Right hindlimb (tissue), 1 donor: ENCODE results near the gene ZFYVE19.

Experiments used
- DNase-seq: peaks from one replicate; pipeline ENCODE4 v3.0.0-alpha.2; 2018

The ZFYVE19 gene

DNA sequence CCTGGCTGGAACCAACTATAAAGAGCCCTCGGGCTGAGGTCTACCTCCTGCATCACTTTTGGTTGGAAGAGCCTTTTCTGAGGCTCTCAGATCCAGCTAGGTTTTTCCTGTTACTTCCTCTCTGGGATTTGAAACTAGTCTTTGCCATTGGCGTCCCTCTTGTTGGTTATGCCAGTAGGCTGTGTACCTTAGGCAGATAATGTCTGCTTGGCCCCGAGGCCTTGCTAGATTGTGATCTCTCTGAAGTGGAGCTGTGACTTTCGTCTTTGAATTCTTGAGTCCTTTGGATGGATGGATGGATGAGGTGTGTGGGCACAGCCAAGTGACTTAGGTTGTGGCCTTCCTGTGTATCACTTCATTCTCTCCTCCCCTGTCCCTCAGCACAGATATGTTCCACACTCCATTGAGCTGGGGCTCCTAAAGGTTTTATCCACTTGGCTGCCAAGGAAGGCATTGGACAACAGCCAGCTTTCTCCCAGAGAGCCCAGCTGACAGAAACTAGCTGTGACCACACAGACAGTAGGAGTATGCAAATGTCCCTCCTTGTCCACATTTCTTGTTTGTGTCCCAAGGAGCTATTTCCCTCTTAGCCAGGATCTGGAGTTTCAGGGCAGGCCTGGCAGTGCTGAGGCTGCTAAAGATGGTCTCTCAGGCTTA, 8.3 kb downstream of the ZFYVE19 start:
- DNase-seq, result no peak

- DNase-seq, result no peak
Measured at GRCh38 chr15:40819048-40819447, 12.2 kb downstream of the ZFYVE19 start.

DNA sequence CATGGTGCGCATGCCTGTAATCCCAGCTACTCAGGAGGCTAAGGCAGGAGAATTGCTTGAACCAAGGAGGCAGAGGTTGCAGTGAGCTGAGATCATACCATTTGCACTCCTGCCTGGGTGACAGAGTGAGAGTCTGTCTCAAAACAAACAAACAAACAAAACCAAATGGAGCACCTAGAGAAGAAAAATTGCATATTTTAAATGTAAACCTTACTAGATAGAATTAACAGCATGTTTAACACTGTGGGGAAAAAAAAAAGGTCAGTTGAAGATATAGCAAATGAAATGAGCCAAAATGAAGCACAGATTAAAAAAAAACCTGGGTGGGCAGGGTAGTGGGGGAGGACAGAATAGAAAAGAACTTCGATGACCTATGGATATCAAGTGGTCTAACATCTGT, 14.3 kb downstream of the ZFYVE19 start:
- no peak for DNase-seq

DNA sequence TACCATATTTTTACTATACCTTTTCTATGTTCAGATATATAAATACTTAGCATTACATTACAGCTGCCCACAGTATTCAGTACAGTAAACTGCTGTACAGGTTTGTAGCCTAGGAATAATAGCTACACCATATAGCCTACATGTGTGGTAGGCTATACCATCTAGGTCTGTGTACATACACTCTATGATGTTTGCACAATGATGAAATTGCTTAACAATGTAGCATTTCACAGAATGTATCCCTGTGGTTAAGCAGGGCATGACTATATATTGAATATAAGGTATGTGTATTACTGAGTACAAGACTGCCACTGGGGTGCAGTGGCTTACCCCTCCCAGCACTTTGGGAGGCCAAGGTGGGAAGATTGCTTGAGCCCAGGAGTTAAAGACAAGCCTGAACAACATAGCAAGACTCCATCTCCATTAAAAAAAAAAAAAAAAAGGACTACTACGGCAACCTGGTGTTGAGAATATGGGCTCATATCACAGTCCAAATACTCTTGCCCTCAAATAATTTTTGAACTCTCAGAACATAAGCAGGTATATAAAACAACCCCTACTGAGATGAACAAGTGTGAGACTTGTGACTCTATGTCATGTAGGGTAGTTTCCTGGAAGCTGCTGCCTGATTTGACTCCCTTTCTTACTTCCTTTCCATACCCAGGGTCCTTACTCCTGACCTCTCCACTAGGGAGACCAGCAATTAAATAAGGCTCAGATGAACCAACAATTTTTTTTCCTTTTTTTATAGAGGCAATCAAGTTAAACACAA, 16.9 kb downstream of the ZFYVE19 start:
- DNase-seq, result no peak

DNA sequence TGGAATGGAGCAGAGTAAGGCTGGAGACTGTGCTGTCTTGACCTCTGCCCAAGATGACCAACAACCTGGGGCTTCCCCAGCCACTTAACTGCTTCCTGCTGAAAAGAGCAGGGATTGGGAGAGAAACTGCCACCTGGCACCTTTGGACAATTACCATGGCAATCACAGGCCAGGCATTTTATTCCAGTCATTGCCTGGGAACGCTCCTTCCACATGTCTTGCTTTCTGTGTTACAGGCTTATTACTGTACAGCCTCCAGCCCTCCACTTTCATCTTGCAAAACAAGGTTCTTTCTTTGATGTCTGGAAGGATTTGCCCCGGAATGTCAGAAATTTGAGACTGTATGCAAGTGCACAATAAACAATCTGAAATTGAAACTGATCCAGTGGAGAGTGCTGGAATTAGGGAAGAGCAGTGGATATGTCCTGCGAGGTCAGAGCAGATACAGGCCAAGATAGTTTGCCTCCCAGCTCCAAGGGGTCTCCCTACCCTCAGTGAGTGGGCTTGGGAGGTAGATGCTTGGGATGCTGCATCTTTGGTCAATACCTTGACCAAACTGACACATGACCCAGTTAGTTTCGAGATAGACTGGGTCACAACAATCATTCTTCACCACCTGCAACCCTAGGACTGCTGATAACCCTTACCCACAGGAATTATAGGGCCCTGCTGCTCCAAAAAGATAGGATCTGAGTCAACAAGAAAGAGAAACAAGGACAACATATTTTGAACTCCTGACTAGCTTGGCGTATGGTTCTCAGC, 19.0 kb downstream of the ZFYVE19 start:
- no peak for DNase-seq

- DNase-seq, result no peak
Measured at GRCh38 chr15:40826423-40827075, 19.7 kb downstream of the ZFYVE19 start.

DNA sequence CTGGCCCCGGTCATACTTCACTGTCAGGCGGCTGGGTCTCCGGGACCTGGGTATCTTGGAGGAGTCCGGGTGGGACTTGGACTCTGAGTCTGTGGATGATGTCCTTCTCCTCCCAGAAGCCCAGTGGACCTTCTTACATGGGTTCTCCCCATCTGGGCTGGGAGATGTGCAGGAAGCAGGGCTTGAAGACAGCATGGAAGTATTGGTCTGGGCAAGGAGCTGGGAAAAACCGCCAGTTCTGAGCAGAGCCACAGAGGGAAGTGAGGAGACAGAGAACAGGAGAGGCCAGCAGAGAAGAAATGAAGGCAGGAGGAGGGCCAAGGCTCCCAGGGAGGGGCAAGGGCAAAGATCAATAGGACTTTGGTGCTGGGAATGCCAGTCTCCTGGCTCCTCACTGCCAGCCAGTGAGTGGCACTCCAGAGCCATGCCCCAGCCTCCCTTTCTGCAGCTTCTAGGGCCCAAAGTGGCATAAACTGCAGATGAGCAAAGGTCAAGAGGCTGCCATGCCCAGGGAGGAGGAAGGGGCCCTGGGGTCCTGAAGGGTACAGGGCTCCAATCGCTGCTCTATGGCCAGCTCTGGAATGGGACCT, 21.7 kb downstream of the ZFYVE19 start, which contains the start of gene PPP1R14D:
Gene PPP1R14D, minus strand, starts transcription at position 262 of the 590 bp plus-strand sequence. Its CDS starts 67 bp downstream, at position 195.
- DNase-seq, result no peak

- no peak for DNase-seq
Measured at GRCh38 chr15:40829115-40829514, 22.2 kb downstream of the ZFYVE19 start.

GRCh38 chr15:40830884-40831283, 24.0 kb downstream of the ZFYVE19 start:
- DNase-seq, result no peak

- DNase-seq, result no peak
Measured at GRCh38 chr15:40831861-40832260, 25.0 kb downstream of the ZFYVE19 start.

DNA sequence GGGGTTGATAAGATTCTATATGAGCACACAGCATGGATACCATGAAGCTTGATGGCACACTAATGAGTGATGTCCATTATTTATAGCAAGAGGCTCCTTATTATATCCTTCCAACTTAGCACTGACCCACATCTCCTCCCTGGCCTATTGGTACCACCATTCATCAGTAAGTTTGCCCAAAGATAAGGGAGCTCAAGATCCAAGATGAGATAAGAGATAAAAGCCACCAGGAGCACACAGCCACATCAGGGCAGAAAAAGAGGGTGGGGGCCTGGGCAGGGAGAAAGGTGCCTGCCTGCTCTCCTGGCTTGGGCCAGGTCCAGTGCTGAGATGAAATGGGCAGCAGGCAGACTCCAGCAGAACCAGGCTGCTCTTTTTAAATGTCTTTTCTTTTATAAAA, 26.0 kb downstream of the ZFYVE19 start:
- DNase-seq, result no peak

GRCh38 chr15:40836020-40836419, 29.1 kb downstream of the ZFYVE19 start:
- no peak for DNase-seq

DNA sequence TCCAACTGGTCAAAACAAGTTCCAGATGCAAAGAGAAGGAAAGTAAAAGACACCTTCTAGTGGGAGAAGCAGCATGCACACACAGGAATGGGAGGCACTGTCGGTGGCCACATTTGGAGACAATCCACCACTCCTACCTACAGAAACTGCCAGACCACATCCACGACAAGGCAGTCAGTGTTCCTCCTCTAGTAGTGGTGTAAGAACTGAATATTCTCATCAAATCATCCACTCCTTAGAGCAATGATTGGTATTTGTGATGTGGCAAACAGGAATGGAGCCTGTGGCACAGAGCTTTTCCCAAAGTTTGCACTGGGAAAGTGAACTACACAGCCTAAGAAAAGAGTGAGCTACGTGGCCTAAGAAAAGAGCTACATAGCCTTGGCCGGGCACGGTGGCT, 31.9 kb downstream of the ZFYVE19 start:
- DNase-seq, result no peak

DNA sequence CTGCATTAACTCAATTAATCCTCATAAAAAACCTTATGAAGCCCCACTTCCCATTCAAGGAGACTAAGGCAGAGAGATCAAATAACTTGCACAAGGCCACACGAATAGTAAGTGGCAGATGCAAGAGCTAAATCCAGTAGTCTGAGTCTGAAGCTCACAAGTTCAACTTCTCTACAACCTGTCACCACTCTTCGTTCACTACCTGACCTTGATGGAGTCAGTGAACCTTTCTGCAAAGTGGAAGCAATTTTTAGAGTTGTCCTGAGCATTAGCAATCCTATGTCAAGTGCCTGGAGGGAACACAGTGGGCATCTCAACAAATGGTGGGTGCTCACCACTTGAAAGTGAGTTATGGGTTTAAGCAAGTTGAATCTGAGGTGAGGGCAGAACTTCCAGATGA, 34.9 kb downstream of the ZFYVE19 start:
- no peak for DNase-seq

DNA sequence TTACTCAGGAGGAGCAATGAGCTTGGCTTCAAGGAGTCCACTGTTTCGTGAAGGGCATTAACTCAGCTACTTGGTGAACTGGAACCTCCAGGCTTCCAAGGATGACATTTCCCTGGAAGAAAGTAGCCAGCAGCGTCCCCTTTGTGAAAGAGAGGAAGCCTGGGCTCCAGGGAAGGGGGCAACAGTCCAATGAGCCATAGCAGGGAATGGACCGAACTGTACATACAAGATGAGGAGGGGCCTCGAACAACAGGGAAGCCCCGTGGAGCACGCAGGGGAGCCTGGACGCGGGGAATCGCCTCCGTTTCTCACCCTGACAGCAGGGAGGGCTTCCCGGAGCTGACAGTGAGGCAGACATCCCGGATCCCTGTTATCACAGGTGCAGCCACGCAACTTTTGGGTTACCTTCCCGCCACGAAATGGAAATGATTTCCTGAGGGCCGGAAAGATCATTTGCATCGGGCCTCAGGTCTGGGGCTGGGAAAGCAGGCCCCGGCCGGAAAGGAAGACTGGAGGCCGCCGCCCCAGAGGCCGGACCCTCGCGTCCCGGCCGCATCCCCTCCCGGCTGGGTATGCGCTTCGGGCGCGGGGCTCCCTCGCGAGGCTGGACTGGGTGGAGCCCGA, 36.5 kb downstream of the ZFYVE19 start:
- no peak for DNase-seq

- no peak for DNase-seq
Measured at GRCh38 chr15:40843885-40844695, 37.2 kb downstream of the ZFYVE19 start, which contains the start of gene SPINT1. Gene SPINT1 (plus strand): TSS chr15:40844048. CDS start chr15:40844555, 507 bp downstream.

DNA sequence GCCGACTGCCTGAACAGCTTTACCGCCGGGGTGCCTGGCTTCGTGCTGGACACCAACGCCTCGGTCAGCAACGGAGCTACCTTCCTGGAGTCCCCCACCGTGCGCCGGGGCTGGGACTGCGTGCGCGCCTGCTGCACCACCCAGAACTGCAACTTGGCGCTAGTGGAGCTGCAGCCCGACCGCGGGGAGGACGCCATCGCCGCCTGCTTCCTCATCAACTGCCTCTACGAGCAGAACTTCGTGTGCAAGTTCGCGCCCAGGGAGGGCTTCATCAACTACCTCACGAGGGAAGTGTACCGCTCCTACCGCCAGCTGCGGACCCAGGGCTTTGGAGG, 37.8 kb downstream of the ZFYVE19 start:
- DNase-seq, result peak; percentile 40

- no peak for DNase-seq
Measured at GRCh38 chr15:40845036-40845435, 38.1 kb downstream of the ZFYVE19 start.

- no peak for DNase-seq
Measured at GRCh38 chr15:40845511-40846284, 38.8 kb downstream of the ZFYVE19 start.

DNA sequence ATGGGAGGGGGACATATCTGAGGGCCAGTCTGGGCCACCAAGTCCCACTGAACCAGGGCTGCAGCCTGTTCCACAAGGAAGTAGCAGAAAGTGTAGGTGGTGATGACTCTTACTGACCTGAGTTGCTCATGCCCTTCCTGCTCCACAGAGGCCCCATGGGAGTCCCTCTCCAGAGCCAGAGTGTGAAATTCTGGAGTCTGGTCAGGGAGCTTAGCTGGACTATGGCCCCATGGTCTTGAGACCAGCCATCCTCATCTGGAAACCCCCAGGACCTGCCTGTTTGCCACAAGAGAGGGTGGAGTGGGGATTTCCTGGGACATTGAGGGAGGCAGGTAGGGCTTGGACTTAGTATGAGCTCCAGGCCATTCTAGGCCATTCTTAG, 39.9 kb downstream of the ZFYVE19 start:
- DNase-seq, result no peak
